H7 (cell line): ENCODE data around the gene ST3GAL3. TPM values are rescaled to one million over a fixed set of nuclear protein-coding genes. Genes with fewer than 3 reads are reported as not detected.

Experiments used
- DNase-seq: peaks from one replicate; pipeline ENCODE4 v3.0.0; 2012
- H3K27me3 ChIP-seq: 2 replicates; pipeline ENCODE4 v1.6.0; 2011; ENCODE audit warnings: mild to moderate bottlenecking, low read length; ENCODE audit not compliant: control insufficient read depth, insufficient read depth
- H3K36me3 ChIP-seq: replicated peaks from 2 replicates; pipeline ENCODE4 v1.5.1; 2011; ENCODE audit warnings: low read length; ENCODE audit not compliant: control insufficient read depth, insufficient read depth
- H3K4me3 ChIP-seq: 2 replicates; pipeline ENCODE4 v1.5.1; 2011; ENCODE audit warnings: low read depth, mild to moderate bottlenecking, control low read depth, low read length, moderate library complexity; ENCODE audit not compliant: insufficient read depth
- total RNA-seq: library from RNA; depleted of rRNA; stranded (reverse); fragments of >200 nt; shearing (Covaris generic); gene quantifications from 2 replicates; pipeline ENCODE4 v1.2.3, GENCODE V29; 2014

ST3GAL3 gene
- total RNA-seq, 1 experiment from 2014 or later: 18.8 TPM

- no peaks in the 10 kb centered on the region; the same call in 1 of the 2 replicates for H3K36me3 ChIP-seq
- no peak overlapping the region for H3K4me3 ChIP-seq
- no peaks in the 10 kb centered on the region for H3K27me3 ChIP-seq
- no peak for DNase-seq
Observed at GRCh38 chr1:43801203-43801602, 93.9 kb downstream of the ST3GAL3 start.

- Histone ChIP-seq H3K27me3 (no peaks in the 10 kb centered on the region), H3K36me3 (no peaks in the 10 kb centered on the region; the same call in 1 of the 2 replicates), H3K4me3 (no peak overlapping the region)
- no peak for DNase-seq
Observed at GRCh38 chr1:43802356-43802980, 95.1 kb downstream of the ST3GAL3 start.

DNA sequence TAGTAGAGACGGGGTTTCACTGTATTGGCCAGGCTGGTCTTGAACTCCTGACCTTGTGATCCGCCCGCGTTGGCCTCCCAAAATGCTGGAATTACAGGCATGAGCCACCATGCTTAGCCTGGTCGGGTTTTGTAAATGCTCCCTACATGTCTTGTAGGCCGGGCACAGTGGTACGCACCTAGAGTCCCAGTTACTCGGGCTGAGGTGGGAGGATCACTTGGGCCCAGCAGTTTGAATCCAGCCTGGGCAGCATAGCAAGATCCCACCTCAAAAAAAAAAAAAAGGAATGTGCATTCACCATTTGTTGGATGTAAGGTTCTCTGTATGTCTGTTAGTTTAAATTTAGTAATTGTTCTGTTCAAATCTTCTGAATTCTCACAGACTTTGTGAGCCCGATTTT, 95.8 kb downstream of the ST3GAL3 start:
- H3K4me3 ChIP-seq: no peak overlapping the region
- no peak for DNase-seq
- H3K36me3 ChIP-seq: no peaks in the 10 kb centered on the region; the same call in 1 of the 2 replicates
- H3K27me3 ChIP-seq: no peaks in the 10 kb centered on the region

- Histone ChIP-seq H3K27me3 (no peaks in the 10 kb centered on the region), H3K4me3 (no peak overlapping the region), H3K36me3 (no peaks in the 10 kb centered on the region; the same call in 1 of the 2 replicates)
- no peak for DNase-seq
Observed at GRCh38 chr1:43803646-43804045, 96.3 kb downstream of the ST3GAL3 start.

- H3K4me3 ChIP-seq: no peak overlapping the region
- no peaks in the 10 kb centered on the region for H3K36me3 ChIP-seq
- peak; percentile 28 for DNase-seq
- no peaks in the 10 kb centered on the region for H3K27me3 ChIP-seq
Observed at GRCh38 chr1:43804569-43804968, 97.2 kb downstream of the ST3GAL3 start.

GRCh38 chr1:43805340-43805739, 98.0 kb downstream of the ST3GAL3 start:
- Histone ChIP-seq H3K4me3 (no peak overlapping the region), H3K27me3 (no peaks in the 10 kb centered on the region), H3K36me3 (no peaks in the 10 kb centered on the region)
- DNase-seq: no peak

DNA sequence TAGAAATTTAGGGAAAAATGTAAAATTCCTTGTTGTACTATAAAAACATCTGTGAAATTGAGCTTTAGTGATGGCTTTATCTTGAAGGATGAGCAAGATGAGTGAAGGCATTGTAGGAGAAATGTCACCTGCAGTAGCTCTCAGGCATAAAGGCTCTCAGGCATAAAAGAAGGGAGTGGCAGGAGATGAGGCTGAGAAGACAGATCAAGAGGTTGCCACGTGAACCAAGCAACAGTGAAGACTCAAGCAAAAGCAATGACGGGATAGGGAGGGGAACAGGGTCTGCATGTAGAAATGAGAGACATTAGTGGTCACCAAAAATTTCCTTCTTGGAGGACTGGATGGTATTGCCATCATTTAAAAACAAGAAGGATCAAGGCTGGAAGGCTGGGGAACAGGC, 98.8 kb downstream of the ST3GAL3 start:
- Histone ChIP-seq H3K27me3 (no peaks in the 10 kb centered on the region), H3K4me3 (no peak overlapping the region), H3K36me3 (no peaks in the 10 kb centered on the region)
- no peak for DNase-seq

GRCh38 chr1:43809097-43809673, 101.8 kb downstream of the ST3GAL3 start:
- Histone ChIP-seq H3K4me3 (no peak overlapping the region), H3K36me3 (no peaks in the 10 kb centered on the region), H3K27me3 (no peaks in the 10 kb centered on the region)
- DNase-seq: no peak

DNA sequence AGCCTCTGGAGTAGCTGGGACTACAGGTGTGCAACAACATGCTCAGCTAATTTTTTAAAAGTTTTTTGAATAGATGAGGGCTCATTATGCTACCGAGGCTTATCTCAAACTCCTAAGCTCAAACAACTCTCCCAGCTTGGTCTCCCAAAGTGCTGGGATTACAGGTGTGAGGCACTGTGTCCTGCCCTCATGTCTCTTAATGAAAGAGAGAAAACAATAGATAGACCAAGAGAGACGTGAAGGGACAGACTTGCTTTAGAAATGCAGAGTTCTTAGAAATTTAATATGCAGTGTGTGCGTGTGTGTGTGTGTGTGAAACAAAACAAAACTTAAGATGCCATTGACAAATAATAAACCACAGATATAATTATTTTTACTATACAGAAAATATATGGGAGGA, 105.2 kb downstream of the ST3GAL3 start:
- H3K4me3 ChIP-seq: no peak overlapping the region
- DNase-seq: no peak
- no peaks in the 10 kb centered on the region for H3K36me3 ChIP-seq
- no peaks in the 10 kb centered on the region for H3K27me3 ChIP-seq

DNA sequence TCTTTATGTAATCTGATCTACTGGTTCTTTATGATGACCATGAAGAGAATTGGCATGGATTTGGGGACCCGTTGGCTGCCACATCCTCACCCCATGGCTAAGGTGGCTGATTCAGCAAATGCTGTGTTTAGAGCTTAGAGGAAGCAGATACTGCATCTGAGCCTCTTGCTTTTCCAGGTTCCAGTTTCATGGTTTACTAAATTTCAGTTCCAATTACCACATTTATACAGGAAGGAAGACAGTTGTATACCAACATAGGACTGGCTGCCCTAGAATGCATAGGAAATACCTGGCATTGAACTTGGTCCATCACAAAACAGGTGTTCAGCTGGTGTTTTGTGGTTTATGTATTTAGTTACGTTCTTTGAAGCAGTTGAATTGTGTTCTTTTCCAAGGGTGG, 107.1 kb downstream of the ST3GAL3 start:
- DNase-seq: no peak
- H3K36me3 ChIP-seq: no peaks in the 10 kb centered on the region
- H3K4me3 ChIP-seq: no peak overlapping the region
- no peaks in the 10 kb centered on the region for H3K27me3 ChIP-seq

DNA sequence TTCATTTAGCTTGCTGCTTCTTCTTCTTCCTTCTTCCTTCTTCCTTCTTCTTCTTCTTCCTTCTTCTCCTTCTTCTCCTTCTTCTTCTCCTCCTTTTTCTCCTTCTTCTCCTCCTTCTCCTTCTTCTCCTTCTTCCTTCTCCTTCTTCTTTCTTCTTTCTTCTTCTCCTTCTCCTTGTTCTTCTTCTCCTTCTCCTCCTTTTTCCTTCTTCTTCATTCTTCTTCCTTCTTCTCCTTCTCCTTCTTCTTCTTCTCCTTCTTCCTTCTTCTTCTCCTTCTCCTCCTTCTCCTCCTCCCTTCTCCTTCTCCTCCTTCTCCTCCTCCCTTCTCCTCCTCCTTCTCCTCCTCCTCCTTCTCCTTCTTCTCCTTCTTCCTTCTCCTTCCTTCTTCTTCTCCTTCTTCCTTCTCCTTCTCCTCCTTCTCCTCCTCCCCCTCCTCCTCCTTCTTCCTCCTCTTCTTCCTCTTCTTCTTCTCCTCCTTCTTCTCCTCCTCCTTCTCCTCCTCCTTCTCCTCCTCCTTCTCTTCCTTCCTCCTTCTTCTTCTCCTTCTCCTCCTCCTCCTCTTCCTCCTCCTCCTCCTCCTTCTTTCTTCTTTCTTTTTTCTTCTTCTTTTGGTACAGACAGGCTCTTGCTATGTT, 110.1 kb downstream of the ST3GAL3 start:
- Histone ChIP-seq H3K36me3 (no peaks in the 10 kb centered on the region), H3K4me3 (no peak overlapping the region), H3K27me3 (no peaks in the 10 kb centered on the region)
- DNase-seq: no peak

GRCh38 chr1:43818691-43819090, 111.4 kb downstream of the ST3GAL3 start:
- no peak for DNase-seq
- no peaks in the 10 kb centered on the region for H3K27me3 ChIP-seq

DNA sequence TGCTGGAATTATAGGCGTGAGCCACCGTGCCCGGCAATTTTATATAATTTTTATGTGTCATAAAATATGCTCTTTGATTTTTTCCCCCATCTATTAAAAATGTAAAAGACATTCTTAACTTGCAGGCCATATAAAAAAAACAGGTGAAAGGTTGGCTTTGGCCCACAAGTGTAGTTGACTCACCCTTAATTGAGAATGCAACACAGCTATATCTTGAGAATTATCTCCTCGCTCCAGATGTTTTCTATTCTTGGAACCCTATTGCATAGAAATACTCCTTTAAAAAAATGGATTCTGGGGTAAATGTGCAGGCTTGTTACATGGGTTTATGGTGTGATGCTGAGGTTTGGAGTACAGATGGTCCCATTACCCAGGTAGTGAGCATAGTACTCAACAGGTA, 112.0 kb downstream of the ST3GAL3 start:
- no peak overlapping the region for H3K4me3 ChIP-seq
- H3K36me3 ChIP-seq: no peaks in the 10 kb centered on the region
- DNase-seq: no peak
- H3K27me3 ChIP-seq: no peaks in the 10 kb centered on the region

More at GRCh38 chr1:43818691-43819090, 111.4 kb downstream of the ST3GAL3 start:
- Histone ChIP-seq H3K4me3 (no peak overlapping the region), H3K36me3 (no peaks in the 10 kb centered on the region)

DNA sequence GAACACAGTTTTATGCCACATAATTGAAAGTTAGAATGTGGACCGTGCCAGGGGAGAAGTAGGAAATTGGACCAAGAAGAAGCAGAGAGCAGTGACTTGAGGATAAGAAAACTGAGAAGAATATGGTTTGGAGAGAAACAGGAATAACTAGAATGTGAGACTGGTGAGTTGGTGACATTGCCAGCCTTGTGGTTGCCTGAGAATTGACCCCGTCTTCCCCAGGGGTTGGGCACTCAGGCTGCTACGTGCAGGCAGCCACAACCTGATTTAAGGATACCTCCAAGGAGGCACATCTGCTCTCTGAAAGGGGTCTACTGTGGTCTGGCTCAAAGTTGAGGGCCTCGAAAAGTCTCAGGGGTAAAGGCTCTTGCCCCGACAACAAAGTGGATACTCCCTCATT, 114.1 kb downstream of the ST3GAL3 start:
- no peak for DNase-seq
- H3K27me3 ChIP-seq: no peaks in the 10 kb centered on the region
- H3K4me3 ChIP-seq: no peak overlapping the region
- no peaks in the 10 kb centered on the region for H3K36me3 ChIP-seq

GRCh38 chr1:43822040-43822690, 114.8 kb downstream of the ST3GAL3 start:
- H3K4me3 ChIP-seq: no peak overlapping the region
- H3K36me3 ChIP-seq: no peaks in the 10 kb centered on the region
- no peak for DNase-seq
- H3K27me3 ChIP-seq: no peaks in the 10 kb centered on the region
